ENCODE results near the gene SEL1L3. TPM values are rescaled to one million over a fixed set of nuclear protein-coding genes. Genes with fewer than 3 reads are reported as not detected.

SEL1L3 gene
- polyA plus RNA-seq, 1 of the 3 experiments (the other 2 are of a cell fraction), result 2.2 TPM

GRCh38 chr4:25818876-25819275, 43.9 kb downstream of the SEL1L3 start:
- 81% methylated on average over 4 of the region's 4 CpGs for WGBS (ENCODE audit: low lambda C conversion rate)
- POLR2A ChIA-PET, result no interaction called here
- no peak overlapping the region for H3K27ac ChIP-seq (ENCODE audit: low read depth in 2 of 2, low read length in 1 of 2)

More at GRCh38 chr4:25818876-25819275, 43.9 kb downstream of the SEL1L3 start:
- Histone ChIP-seq H3K27me3 (ENCODE audit: insufficient read depth) (no peaks in the 10 kb centered on the region), H3K9ac (no peak overlapping the region), H3K4me1 (ENCODE audit: control insufficient read depth in 1 of 2, insufficient read depth in 2 of 2, low read depth in 1 of 2, low read length in 1 of 2) (peaks cover 0 to 42% of the 10 kb centered on the region in 2 experiments; a peak in 2 of 4 replicates), H2AFZ (ENCODE audit: low read depth) (no peak overlapping the region), H3K4me2 (peak overlapping the region; percentile 21; the same call in 1 of the 2 replicates), H4K20me1 (ENCODE audit: insufficient read depth) (no peaks in the 10 kb centered on the region), H3F3A (replicated peaks; ENCODE audit: insufficient read depth) (peaks cover 37% of the 10 kb centered on the region), H3K9me2 (no peaks in the 10 kb centered on the region), H3K4me3 (ENCODE audit: low read depth in 2 of 2, low read length in 1 of 2) (no peak overlapping the region), H3K36me3 (replicated peaks in 1 of 2; ENCODE audit: control insufficient read depth in 1 of 2, insufficient read depth in 2 of 2, low read length in 1 of 2) (no peaks in the 10 kb centered on the region), H3K79me2 (ENCODE audit: insufficient read depth) (no peaks in the 10 kb centered on the region), H3K9me3 (no peaks in the 10 kb centered on the region)
- TF ChIP-seq SMC3 (IDR thresholded peaks at IDR 0.05; ENCODE audit: low read depth, low read length) (no peak), RFX5 (IDR thresholded peaks at IDR 0.05; ENCODE audit: low read length) (no peak), FOSL2 (IDR thresholded peaks at IDR 0.05; ENCODE audit: borderline replicate concordance, low read depth) (no peak), PBX3 (IDR thresholded peaks at IDR 0.05) (no peak), TCF12 (IDR thresholded peaks at IDR 0.05) (no peak), NRF1 (IDR thresholded peaks at IDR 0.05; ENCODE audit: low read depth, low read length) (no peak), IRF3 (IDR thresholded peaks at IDR 0.05; ENCODE audit: low read depth, low read length) (no peak), MEF2A (IDR thresholded peaks at IDR 0.05; ENCODE audit: borderline replicate concordance, low read depth) (no peak), USF1 (IDR thresholded peaks at IDR 0.05; ENCODE audit: borderline replicate concordance, low read depth) (no peak)
- TF ChIP-seq, protein P1, sequence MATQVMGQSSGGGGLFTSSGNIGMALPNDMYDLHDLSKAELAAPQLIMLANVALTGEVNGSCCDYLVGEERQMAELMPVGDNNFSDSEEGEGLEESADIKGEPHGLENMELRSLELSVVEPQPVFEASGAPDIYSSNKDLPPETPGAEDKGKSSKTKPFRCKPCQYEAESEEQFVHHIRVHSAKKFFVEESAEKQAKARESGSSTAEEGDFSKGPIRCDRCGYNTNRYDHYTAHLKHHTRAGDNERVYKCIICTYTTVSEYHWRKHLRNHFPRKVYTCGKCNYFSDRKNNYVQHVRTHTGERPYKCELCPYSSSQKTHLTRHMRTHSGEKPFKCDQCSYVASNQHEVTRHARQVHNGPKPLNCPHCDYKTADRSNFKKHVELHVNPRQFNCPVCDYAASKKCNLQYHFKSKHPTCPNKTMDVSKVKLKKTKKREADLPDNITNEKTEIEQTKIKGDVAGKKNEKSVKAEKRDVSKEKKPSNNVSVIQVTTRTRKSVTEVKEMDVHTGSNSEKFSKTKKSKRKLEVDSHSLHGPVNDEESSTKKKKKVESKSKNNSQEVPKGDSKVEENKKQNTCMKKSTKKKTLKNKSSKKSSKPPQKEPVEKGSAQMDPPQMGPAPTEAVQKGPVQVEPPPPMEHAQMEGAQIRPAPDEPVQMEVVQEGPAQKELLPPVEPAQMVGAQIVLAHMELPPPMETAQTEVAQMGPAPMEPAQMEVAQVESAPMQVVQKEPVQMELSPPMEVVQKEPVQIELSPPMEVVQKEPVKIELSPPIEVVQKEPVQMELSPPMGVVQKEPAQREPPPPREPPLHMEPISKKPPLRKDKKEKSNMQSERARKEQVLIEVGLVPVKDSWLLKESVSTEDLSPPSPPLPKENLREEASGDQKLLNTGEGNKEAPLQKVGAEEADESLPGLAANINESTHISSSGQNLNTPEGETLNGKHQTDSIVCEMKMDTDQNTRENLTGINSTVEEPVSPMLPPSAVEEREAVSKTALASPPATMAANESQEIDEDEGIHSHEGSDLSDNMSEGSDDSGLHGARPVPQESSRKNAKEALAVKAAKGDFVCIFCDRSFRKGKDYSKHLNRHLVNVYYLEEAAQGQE (IDR thresholded peaks at IDR 0.05; ENCODE audit: low read depth, low read length), result no peak
- CTCF ChIA-PET, result no interaction called here
- no peak for DNase-seq
